HG02943 (cell line): Measurements from ENCODE around the gene INTS14.

Source experiments
- ATAC-seq: cut with Tn5 transposase; IDR thresholded peaks from one replicate; pipeline ENCODE4 v1.9.1; 2021; ENCODE audit warnings: mild to moderate bottlenecking, low read depth, moderate library complexity; ENCODE audit not compliant: unreplicated experiment

The INTS14 gene

DNA sequence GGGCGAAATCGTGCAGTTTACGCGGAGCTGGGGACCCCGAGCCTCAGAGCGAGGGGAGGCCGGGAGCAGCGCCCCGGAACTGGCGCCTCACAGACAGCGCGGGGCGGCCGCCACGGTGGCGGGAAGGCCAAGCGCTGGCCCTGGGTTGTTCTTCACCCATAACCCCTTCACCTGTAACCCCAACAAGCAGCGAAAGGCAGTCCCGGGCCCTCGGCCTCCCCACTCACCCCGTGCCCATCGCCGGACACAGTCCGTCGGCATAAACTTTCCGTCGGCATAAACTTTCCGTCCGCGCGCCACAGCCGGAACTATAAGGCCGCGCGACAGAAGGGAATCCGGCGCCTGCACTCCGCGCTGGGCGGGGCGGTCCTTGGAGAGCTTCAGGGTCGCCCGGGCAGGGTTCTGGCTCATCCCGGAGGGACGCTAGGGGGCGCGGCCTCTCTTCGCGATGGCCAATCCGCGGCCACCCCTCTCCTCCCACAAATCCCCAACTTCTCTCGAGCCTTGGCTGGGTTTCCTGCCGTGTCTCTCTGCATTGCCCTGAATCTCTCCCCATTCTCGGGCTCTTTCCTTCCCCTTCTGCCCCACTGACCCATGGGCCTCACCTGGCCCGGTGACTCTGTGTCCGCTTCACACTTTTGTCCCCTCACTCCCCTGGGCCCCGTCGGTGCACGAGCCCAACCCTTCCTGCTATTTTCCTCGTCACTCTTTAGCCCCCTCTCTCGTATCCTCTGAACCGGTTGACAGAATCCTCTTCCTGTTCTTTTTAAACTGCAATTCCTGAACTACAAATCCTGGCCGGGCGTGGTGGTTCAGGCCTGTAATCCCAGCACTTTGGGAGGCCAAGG is at the start of gene INTS14:
Gene INTS14 (minus strand): TSS at position 261 of the 848 bp plus-strand sequence. CDS start 3,751 bp downstream, outside the sequence.
- ATAC-seq: peak; percentile 96

DNA sequence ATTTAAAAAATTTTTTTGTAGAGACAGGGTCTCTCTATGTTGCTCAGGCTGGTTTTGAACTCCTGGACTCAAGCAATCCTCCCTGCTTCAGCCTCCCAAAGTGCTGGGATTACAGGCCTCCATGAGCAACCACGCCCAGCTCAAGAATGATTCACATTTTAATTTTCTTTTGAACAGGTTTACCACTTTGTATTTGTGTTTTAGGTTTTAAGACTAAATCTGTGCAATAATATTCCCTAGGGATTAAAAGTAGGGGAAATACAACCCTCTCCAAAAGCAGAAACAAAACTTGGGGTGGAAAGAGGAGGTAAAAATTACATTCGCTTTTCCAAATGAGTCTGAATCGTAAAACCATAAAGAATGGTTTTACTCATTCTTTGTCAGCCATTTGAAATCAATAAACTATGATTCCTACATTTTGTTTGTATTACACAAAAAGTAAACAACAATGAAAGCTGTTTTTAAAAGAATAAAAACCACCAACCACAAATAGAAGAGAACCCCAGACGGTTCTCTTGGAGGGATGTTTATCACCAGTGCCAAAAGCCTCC is 48.6 kb upstream of the INTS14 start:
- ATAC-seq: no peak

GRCh38 chr15:65655457-65655856 is 44.5 kb upstream of the INTS14 start:
- no peak for ATAC-seq

- ATAC-seq: no peak
Observed at GRCh38 chr15:65655026-65655425, 44.1 kb upstream of the INTS14 start.

DNA sequence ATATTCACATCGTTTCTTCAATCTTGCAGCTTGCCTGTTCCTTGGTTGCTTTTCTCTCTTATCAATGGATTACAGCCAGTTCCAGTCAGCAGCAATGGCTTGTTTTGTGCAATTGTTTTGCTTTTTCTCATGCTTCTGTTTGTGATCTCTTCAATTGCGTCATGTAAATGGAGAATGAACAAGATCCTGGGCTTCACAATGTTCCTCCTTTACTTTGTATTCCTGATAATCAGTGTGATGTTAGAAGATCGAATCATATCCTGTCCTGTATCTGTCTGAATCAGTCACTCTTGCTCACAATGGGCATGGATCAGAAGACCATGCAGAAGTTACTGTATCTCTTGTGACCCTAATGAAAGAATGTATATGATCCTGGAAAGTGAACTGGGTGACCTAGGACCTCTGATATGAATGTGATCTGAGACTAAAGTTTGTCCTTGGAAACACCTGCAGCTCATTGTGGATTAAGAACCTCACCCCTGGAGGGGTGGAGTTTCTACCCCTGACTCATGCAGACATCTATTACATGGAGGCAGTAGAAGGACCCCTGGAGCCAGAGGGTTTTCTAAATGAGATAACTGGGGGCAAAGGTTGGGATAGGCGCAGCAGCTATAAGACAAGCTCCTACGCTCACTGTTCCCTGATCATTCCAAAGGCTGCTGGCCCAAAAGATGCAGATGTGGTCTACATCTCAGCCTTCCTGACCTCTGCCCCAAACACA is 43.0 kb upstream of the INTS14 start:
- ATAC-seq: no peak

DNA sequence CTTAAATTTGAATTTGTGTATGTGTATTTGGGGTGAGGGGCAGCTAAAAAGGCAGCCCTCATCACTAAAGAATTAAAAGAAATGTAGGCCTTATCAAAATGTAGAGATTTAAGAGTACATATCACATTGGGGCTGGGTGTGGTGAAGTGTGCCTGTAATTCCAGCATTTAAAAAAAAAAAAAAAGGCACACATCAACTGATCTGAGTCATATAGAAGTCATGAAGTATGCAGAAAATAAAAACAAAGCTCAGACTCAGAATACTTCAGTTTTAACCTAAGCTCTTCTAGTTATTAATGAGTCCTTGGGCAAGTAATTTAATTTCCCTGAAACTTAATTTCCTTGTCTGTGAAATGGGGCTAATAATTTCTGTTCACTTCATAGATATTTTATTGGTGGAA is 42.4 kb upstream of the INTS14 start:
- no peak for ATAC-seq

DNA sequence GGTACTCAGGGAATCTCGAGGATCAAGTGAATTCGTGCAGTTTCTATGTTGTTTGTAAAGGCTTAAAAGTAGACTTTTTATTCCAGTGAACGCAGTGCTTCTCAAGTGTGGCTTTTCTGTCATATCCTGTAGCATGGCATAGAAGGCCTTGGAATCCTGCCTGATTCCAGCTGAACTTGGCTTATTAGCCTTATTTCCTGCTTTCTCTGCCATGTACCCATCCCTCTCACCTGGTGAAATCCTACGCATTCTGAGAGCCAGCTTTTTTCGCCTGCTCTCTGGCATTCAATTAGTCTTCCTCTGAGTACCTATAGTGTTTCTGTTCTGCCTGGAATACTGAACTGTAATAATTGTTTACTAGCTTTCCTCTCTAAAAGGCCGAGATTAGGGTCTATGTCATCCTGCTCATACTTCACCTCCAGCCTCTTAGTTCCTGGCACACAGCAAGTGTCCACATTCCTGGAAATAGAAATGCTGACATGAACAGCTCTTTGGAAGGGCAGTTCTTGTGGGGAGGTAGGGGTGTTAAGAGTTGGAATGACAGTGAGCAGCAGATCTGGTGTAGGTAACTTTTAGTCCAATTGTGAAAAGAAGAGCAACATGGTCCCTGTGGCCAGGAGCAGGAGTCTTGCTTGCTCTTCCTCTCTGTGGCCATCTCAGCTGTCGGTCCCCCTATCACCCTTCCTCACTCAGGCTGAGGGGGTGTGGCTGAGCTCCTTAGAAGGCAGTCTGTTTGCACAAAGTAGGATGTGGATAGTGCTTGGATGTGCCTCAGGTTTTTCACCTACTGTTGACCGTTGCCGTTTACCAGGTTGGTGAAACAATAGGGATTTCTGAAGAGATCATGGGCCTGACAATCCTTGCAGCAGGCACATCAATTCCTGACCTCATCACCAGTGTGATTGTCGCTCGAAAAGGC is 41.2 kb upstream of the INTS14 start:
- ATAC-seq: no peak

DNA sequence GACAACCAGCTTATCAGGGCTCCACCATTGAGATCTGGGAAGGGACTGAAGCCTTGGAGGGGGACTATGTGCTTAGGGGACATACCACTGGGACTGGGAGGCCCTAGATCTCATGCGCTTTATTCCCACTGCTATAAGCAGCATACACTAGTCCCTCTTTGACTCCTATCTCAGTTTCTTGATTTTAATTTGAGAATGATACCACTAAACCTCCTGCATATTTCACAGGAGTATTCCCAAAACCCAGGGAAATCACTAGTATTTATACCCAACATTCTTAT is 40.1 kb upstream of the INTS14 start:
- ATAC-seq: no peak

DNA sequence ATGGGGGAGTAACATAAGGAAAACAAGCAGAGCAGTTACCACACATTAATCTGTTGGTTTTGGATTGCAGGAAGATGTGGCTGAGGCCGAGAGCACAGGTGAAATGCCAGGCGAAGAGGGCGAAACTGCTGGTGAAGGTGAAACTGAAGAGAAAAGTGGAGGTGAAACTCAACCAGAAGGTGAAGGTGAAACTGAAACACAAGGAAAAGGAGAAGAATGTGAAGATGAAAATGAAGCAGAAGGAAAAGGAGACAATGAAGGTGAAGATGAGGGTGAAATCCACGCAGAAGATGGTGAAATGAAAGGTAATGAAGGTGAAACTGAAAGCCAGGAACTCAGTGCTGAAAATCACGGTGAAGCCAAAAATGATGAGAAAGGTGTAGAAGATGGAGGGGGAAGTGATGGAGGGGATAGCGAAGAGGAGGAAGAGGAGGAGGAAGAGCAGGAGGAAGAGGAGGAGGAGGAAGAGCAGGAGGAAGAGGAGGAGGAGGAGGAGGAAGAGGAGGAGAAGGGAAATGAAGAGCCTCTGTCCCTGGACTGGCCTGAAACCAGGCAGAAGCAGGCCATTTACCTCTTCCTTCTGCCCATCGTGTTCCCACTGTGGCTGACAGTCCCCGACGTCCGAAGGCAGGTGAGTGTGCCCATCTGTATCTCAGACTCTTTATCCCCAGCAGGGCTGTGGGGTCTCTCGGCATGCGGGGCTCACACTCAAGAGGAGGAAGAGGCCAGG is 39.5 kb upstream of the INTS14 start:
- ATAC-seq: no peak

DNA sequence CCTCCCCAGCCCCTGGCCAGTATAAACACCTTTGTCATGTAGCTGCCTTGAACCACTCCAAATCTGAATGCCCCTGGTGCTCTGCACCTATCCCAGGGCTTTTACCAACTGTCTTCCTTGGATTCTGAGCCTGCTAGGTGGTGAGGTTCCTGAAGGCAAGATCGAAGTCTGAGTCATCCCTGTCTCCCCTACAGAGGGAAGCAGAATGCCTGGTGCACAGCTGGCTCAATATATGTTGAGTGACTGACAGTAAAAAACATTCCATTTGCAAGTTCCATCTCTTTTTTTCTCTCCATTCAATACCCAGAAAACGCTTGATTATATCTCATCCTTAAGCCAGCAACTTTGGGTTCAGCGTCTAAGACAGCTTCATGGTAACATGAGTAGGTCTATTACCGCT is 35.6 kb upstream of the INTS14 start:
- ATAC-seq: no peak

DNA sequence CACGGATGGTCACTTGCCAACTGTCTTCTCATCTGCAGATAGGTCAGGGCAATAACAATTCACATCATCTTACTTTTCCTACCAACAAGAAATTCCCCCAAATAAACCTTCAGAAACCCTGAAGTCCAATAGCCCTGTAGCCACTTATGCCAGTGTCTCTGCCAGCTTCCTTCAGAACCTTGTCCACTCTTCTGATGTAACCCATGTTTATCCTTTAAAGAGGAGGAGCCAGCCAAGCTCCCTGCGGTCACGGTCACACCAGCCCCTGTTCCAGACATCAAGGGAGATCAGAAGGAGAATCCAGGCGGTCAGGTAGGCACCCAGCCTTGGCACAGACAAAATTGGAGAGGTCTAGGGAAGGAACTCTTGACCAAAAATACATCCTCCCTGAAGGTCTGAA is 34.5 kb upstream of the INTS14 start:
- no peak for ATAC-seq

GRCh38 chr15:65644282-65644681 is 33.4 kb upstream of the INTS14 start:
- no peak for ATAC-seq

GRCh38 chr15:65642594-65642993 is 31.7 kb upstream of the INTS14 start:
- no peak for ATAC-seq

GRCh38 chr15:65641768-65642475 is 31.0 kb upstream of the INTS14 start:
- no peak for ATAC-seq

GRCh38 chr15:65639509-65639908 is 28.6 kb upstream of the INTS14 start:
- no peak for ATAC-seq

DNA sequence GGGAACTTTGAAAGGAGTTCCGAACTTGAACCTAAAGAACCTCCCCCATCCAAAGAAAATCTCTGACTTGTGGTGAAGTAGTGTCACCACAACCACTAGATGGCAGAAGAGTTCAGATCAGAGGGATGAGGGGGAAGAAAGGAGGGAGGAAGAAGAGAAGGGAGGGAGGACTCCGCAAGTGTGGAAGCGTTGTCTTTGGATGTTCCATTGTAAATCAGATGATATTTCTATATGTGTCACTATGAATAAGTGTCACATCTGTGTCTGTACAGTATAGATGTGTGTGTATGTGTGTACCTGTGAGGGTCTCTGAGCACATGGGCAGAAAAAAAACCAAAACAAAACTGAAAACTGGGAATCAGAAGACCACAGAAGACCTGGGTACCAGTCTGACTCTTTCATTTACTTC is 27.8 kb upstream of the INTS14 start:
- ATAC-seq: no peak

DNA sequence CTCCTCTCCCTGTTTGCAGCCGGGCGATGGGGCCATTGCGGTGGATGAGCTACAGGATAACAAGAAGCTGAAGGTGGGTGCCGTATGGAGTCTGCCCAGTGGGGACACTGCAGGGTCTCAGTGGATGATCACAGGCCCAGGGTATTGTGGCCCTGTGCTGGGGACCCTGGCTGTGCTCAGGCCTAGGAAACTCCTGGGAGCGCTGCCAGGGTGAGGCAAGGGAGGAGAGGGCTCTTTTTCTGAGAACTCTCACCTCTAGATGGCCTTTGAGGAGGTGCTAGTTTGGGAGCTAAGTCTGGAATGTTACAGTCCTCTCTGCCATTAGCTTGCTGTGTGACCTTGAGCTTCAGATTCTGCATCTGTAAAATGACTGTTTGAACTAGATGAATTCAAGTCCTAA is 27.2 kb upstream of the INTS14 start:
- ATAC-seq: no peak

GRCh38 chr15:65634356-65634755 is 23.4 kb upstream of the INTS14 start:
- ATAC-seq: no peak

GRCh38 chr15:65633752-65634151 is 22.8 kb upstream of the INTS14 start:
- no peak for ATAC-seq
